ENCODE measurements around the gene PTPN14. TPM values are rescaled to one million over a fixed set of nuclear protein-coding genes. Genes with fewer than 3 reads are reported as not detected.

The PTPN14 gene
- total RNA-seq, 2 donors from 2014 or later = 9.8 to 11.8 TPM

- no peak overlapping the region for H3K9ac ChIP-seq (ENCODE audit: low read depth in 2 of 2, low read length in 2 of 2)
- no peaks in the 10 kb centered on the region for H3K36me3 ChIP-seq
- H3K4me1 ChIP-seq = no peaks in the 10 kb centered on the region
- no peak for TF ChIP-seq CTCF (IDR thresholded peaks at IDR 0.05)
- intact Hi-C loops (cut with DNase I) = no loop called here
- no peak for DNase-seq
- H3K27ac ChIP-seq = no peak overlapping the region
- H3K9me3 ChIP-seq = no peaks in the 10 kb centered on the region
- H3K27me3 ChIP-seq = no peaks in the 10 kb centered on the region
- H3K4me3 ChIP-seq = no peak overlapping the region
These were observed 251.1 kb downstream of the PTPN14 start for GRCh38 chr1:214300149-214300780.

Other genes starting within 250 kb of the PTPN14 start
- gene CENPF, start 51.6 kb upstream of the PTPN14 start, total RNA-seq = 10 to 100 TPM; 21.2 to 67.9 TPM